H1 (cell line): Measurements from ENCODE around the gene SRPK3. TPM values are rescaled to one million over a fixed set of nuclear protein-coding genes. Genes with fewer than 3 reads are reported as not detected.

Source experiments
- CTCF ChIA-PET: fragments of 300-600 bp; sonication (Branson Sonifier 250); formaldehyde crosslinking; loops from one replicate; lab custom pipeline; 2021; ENCODE audit not compliant: partially characterized antibody; lab: Charles Lee
- POLR2A ChIA-PET: fragments of 300-600 bp; sonication (Branson Sonifier 250); formaldehyde crosslinking; loops from one replicate; lab custom pipeline; 2021; ENCODE audit warnings: inconsistent platforms; ENCODE audit not compliant: partially characterized antibody; lab: Charles Lee
- DNase-seq, 2 experiments: peaks; one replicate each; pipeline versions ENCODE4 v3.0.0 to v3.0.0-alpha.2; 2010 to 2022; ENCODE audit warnings: low spot score in 2 of 2, low read depth in 1 of 2, mixed read lengths in 1 of 2
- FAIRE-seq: peaks from 2 replicates; lab custom pipeline; 2011; peaks lifted over from hg19 to GRCh38; lab: Jason Lieb, UNC
- H2AFZ ChIP-seq: 2 replicates; pipeline ENCODE4 v1.8.1; 2012; ENCODE audit warnings: low read length, inconsistent platforms
- H2AK5ac ChIP-seq: 2 replicates; pipeline ENCODE4 v1.6.1; 2013; ENCODE audit warnings: low read depth, low read length
- H2BK120ac ChIP-seq: replicated peaks from 2 replicates; pipeline ENCODE3; 2013; ENCODE audit warnings: low read depth, low read length, inconsistent platforms
- H2BK12ac ChIP-seq: 2 replicates; pipeline ENCODE4 v1.6.1; 2013; ENCODE audit warnings: low read depth, low read length
- H2BK15ac ChIP-seq: 2 replicates; pipeline ENCODE4 v1.6.1; 2013; ENCODE audit warnings: low read length
- H2BK20ac ChIP-seq: 2 replicates; pipeline ENCODE4 v1.6.1; 2013; ENCODE audit warnings: low read length
- H2BK5ac ChIP-seq: 2 replicates; pipeline ENCODE4 v1.6.1; 2013; ENCODE audit warnings: low read depth, low read length
- H3K14ac ChIP-seq: 2 replicates; pipeline ENCODE4 v1.6.1; 2013; ENCODE audit warnings: inconsistent platforms; ENCODE audit not compliant: insufficient read length
- H3K18ac ChIP-seq: 2 replicates; pipeline ENCODE4 v1.6.1; 2013; ENCODE audit warnings: low read length; ENCODE audit errors: extremely low read depth
- H3K23ac ChIP-seq: 2 replicates; pipeline ENCODE4 v1.6.1; 2013; ENCODE audit warnings: inconsistent platforms; ENCODE audit not compliant: insufficient read length
- H3K23me2 ChIP-seq: 2 replicates; pipeline ENCODE4 v1.6.1; 2013; ENCODE audit warnings: low read depth, low read length
- H3K27ac ChIP-seq: 2 replicates; pipeline ENCODE4 v1.6.1; 2011; ENCODE audit warnings: low read depth, low read length, inconsistent platforms
- H3K27me3 ChIP-seq, 4 experiments: replicated peaks in 1 of 4; 1 replicate in 1 of 4; 2 replicates in 3 of 4; pipeline versions ENCODE4 v1.6.1 to v1.8.1; 2011 to 2013; ENCODE audit warnings: low read length in 3 of 4, mild to moderate bottlenecking in 3 of 4, inconsistent platforms in 2 of 4, mixed read lengths in 2 of 4, moderate library complexity in 1 of 4; ENCODE audit not compliant: control insufficient read depth in 3 of 4, insufficient read depth in 3 of 4; ENCODE audit errors: extremely low read depth in 1 of 4
- H3K36me3 ChIP-seq, 4 experiments: 2 replicates each; pipeline versions ENCODE4 v1.6.1 to v1.8.1; 2011 to 2013; ENCODE audit warnings: mild to moderate bottlenecking in 4 of 4, low read length in 3 of 4, moderate library complexity in 2 of 4, control low read depth in 1 of 4, inconsistent platforms in 1 of 4; ENCODE audit not compliant: insufficient read depth in 4 of 4, control insufficient read depth in 2 of 4
- H3K4ac ChIP-seq: replicated peaks from 2 replicates; pipeline ENCODE3; 2013; ENCODE audit warnings: low read length, low read depth, mixed read lengths, inconsistent platforms; ENCODE audit not compliant: insufficient read length
- H3K4me1 ChIP-seq, 4 experiments: replicated peaks in 1 of 4; 1 replicate in 1 of 4; 2 replicates in 3 of 4; pipeline versions ENCODE4 v1.6.1 to v1.8.1; 2011 to 2013; ENCODE audit warnings: low read length in 3 of 4, inconsistent platforms in 2 of 4, mixed read lengths in 1 of 4; ENCODE audit not compliant: insufficient read depth in 4 of 4, control insufficient read depth in 3 of 4
- H3K4me2 ChIP-seq, 2 experiments: 2 replicates each; pipeline versions ENCODE4 v1.6.1 to v1.8.1; 2011 to 2013; ENCODE audit warnings: low read depth in 2 of 2, low read length in 2 of 2, control low read depth in 1 of 2, inconsistent platforms in 1 of 2, mild to moderate bottlenecking in 1 of 2; ENCODE audit not compliant: insufficient read depth in 1 of 2
- H3K4me3 ChIP-seq, 4 experiments: fragments of 200-600, 300-600 bp in 1 of 4; sonication (generic), shearing (Covaris generic), sonication (Bioruptor Twin) in 1 of 4; 2 replicates each; pipeline versions ENCODE4 v1.5.1 to v1.8.1; 2011 to 2016; ENCODE audit warnings: low read length in 4 of 4, low read depth in 3 of 4, control low read depth in 2 of 4, inconsistent platforms in 2 of 4, mild to moderate bottlenecking in 2 of 4, mixed read lengths in 1 of 4, moderate library complexity in 1 of 4; ENCODE audit not compliant: insufficient read depth in 2 of 4; ENCODE audit errors: extremely low read depth in 1 of 4
- H3K56ac ChIP-seq: replicated peaks from 2 replicates; pipeline ENCODE3; 2013; ENCODE audit warnings: low read depth, mild to moderate bottlenecking, mixed read lengths, low read length, inconsistent platforms; ENCODE audit not compliant: insufficient read length
- H3K79me1 ChIP-seq: 2 replicates; pipeline ENCODE4 v1.6.1; 2013; ENCODE audit warnings: low read depth, low read length, control low read depth
- H3K79me2 ChIP-seq, 2 experiments: 2 replicates each; pipeline versions ENCODE4 v1.6.1 to v1.8.1; 2012 to 2013; ENCODE audit warnings: low read length in 2 of 2, mild to moderate bottlenecking in 2 of 2, inconsistent platforms in 1 of 2; ENCODE audit not compliant: insufficient read depth in 2 of 2, control insufficient read depth in 1 of 2
- H3K9ac ChIP-seq, 4 experiments: replicated peaks in 1 of 4; 1 replicate in 1 of 4; 2 replicates in 3 of 4; pipeline versions ENCODE4 v1.6.1 to v1.8.1; 2011 to 2013; ENCODE audit warnings: low read depth in 3 of 4, low read length in 3 of 4, control low read depth in 2 of 4, mild to moderate bottlenecking in 2 of 4, moderate library complexity in 2 of 4, inconsistent platforms in 1 of 4; ENCODE audit errors: extremely low read depth in 1 of 4
- H3K9me3 ChIP-seq, 2 experiments: 2 replicates each; pipeline versions ENCODE4 v1.6.1 to v1.8.1; 2012 to 2013; ENCODE audit warnings: mild to moderate bottlenecking in 2 of 2, moderate library complexity in 2 of 2, control low read depth in 1 of 2, inconsistent platforms in 1 of 2, low read depth in 1 of 2, low read length in 1 of 2, mixed read lengths in 1 of 2; ENCODE audit not compliant: insufficient read depth in 2 of 2
- H4K20me1 ChIP-seq, 2 experiments: replicated peaks in 1 of 2; 2 replicates each; pipeline versions ENCODE3 to v1.8.1; 2011 to 2013; ENCODE audit warnings: inconsistent platforms in 2 of 2, low read length in 2 of 2, mild to moderate bottlenecking in 1 of 2; ENCODE audit not compliant: insufficient read depth in 2 of 2, control insufficient read depth in 1 of 2
- H4K5ac ChIP-seq: 2 replicates; pipeline ENCODE4 v1.6.1; 2013; ENCODE audit warnings: low read length, low read depth, mixed read lengths, inconsistent platforms; ENCODE audit not compliant: insufficient read length
- H4K8ac ChIP-seq: 2 replicates; pipeline ENCODE4 v1.8.0; 2013; ENCODE audit warnings: mild to moderate bottlenecking, moderate library complexity, low read length, inconsistent platforms; ENCODE audit not compliant: insufficient read depth; ENCODE audit errors: extremely low read depth
- H4K91ac ChIP-seq: replicated peaks from 2 replicates; pipeline ENCODE3; 2013; ENCODE audit warnings: low read length, mixed read lengths, inconsistent platforms; ENCODE audit not compliant: insufficient read length
- CEBPB ChIP-seq: IDR thresholded peaks from 2 replicates; pipeline ENCODE4 v1.6.1; 2012; ENCODE audit warnings: low read depth, low read length
- RAD21 ChIP-seq, 2 experiments: IDR thresholded peaks in 1 of 2; conservative IDR thresholded peaks in 1 of 2; 2 replicates each; pipeline ENCODE4 v1.6.1; 2011; ENCODE audit warnings: low read depth in 2 of 2, low read length in 2 of 2, improper control_type of control experiment in 1 of 2, inconsistent platforms in 1 of 2, mild to moderate bottlenecking in 1 of 2, moderate library complexity in 1 of 2
- SP4 ChIP-seq: IDR thresholded peaks from 2 replicates; pipeline ENCODE4 v1.6.1; 2012; ENCODE audit warnings: low read length, inconsistent platforms
- WGBS, 2 experiments: shearing (Covaris generic) in 1 of 2; methylation state at CpG; one replicate each; pipeline versions ENCODE4 v1.1.6 to v1.1.7; 2013 to 2015; ENCODE audit warnings: low lambda C conversion rate in 2 of 2, mixed read lengths in 2 of 2, inconsistent platforms in 1 of 2, low coverage in 1 of 2, missing lambda C conversion rate in 1 of 2; ENCODE audit not compliant: insufficient replicate concordance in 2 of 2, insufficient coverage in 1 of 2, insufficient read length in 1 of 2; ENCODE audit errors: extremely low coverage in 1 of 2, missing lambda C conversion rate in 1 of 2; 5-methylcytosine and 5-hydroxymethylcytosine counted together
- polyA plus RNA-seq, 7 experiments: library from polyadenylated mRNA; depleted of rRNA in 3 of 7; stranded (reverse) in 5 of 7; unstranded in 2 of 7; fragments of >200 nt in 5 of 7; fragments of 200-250 nt in 2 of 7; gene quantifications; 1 replicate in 5 of 7; 2 replicates in 1 of 7; 4 replicates in 1 of 7; pipeline versions ENCODE4 v1.2.1 to v1.2.3, GENCODE V29; 2011 to 2013; ENCODE audit warnings: missing spikeins in 2 of 7, mixed read lengths in 2 of 7
- total RNA-seq: library from RNA; stranded (reverse); fragmentation: NEBNext Ultra II Directional; extraction: Animal tissue kit (Norgen Biotek cat#: 25700); gene quantifications from 2 replicates; pipeline ENCODE4 v1.2.1, GENCODE V29; 2021

Gene SRPK3
- total and polyA plus RNA-seq, 2 of the 8 experiments (the other 6 are each of a cell fraction or from before 2014, with no cell fraction given): not detected

GRCh38 chrX:153794897-153795816, 14.3 kb downstream of the SRPK3 start:
- Histone ChIP-seq H3K79me2 (peaks cover 0 to 34% of the 10 kb centered on the region in 2 experiments; a peak in 1 of 4 replicates), H3K23me2 (peaks cover 2% of the 10 kb centered on the region; the same call in 1 of the 2 replicates), H3K4me1 (peaks cover 0 to 17% (median 6%) of the 10 kb centered on the region in 4 experiments; a peak in 4 of 7 replicates), H2BK5ac (no peak overlapping the region), H3K56ac (no peak overlapping the region), H2AK5ac (no peak overlapping the region), H3K23ac (no peak overlapping the region), H3K79me1 (no peaks in the 10 kb centered on the region; the same call in none of the 2 replicates), H2AFZ (no peak overlapping the region), H3K4me3 (peak overlapping the region; percentile 77 to 92 (median 83)), H2BK20ac (no peak overlapping the region), H3K27ac (peak overlapping the region; percentile 64; the same call in 1 of the 2 replicates), H3K14ac (no peak overlapping the region), H3K4me2 (peak overlapping the region; percentile 59 to 85), H3K18ac (no peak overlapping the region), H4K20me1 (peaks cover 0 to 8% of the 10 kb centered on the region in 2 experiments), H4K8ac (no peak overlapping the region), H2BK15ac (no peak overlapping the region), H3K9ac (peak overlapping the region; percentile 49 to 72 (median 60)), H2BK120ac (no peak overlapping the region), H4K5ac (no peak overlapping the region), H3K36me3 (peaks cover 0 to 20% (median 6%) of the 10 kb centered on the region in 4 experiments; a peak in 3 of 8 replicates), H2BK12ac (no peak overlapping the region), H3K4ac (peak overlapping the region; percentile 53), H4K91ac (peak overlapping the region; percentile 27), H3K9me3 (no peaks in the 10 kb centered on the region), H3K27me3 (no peaks in the 10 kb centered on the region)
- DNase-seq (no peak), FAIRE-seq (no peak)
- POLR2A ChIA-PET: interaction anchor here (0.7 to 2.9 kb wide), 14 partner anchors 11 to 155 kb away, joined by 3 to 22 read pairs (median 4); partner anchors contain the start of gene NAA10
- TF ChIP-seq RAD21 (IDR thresholded peaks at IDR 0.05 in 1 of 2, conservative IDR thresholded peaks at IDR 0.05 in 1 of 2; ENCODE audit: low read depth in 2 of 2, low read length in 2 of 2) (no peak), CEBPB (no peak), SP4 (no peak)
- CTCF ChIA-PET: interaction anchor here (0.8 to 1.4 kb wide), 5 partner anchors 11 to 89 kb away, joined by 3 to 4 read pairs (median 4); no protein-coding TSS in a partner anchor
- WGBS, 2 experiments: 37% methylated on average over 22 of the region's 47 CpGs; no CpG with 5 or more reads in 1 of the 2 experiments
